CD4-positive, alpha-beta T cell treated with Interleukin-15 for 1 hour (primary cell): ENCODE results near the gene HES2.
"Not testable (repeated sequence)": the region's sequence is repeated elsewhere in the genome, so short reads cannot be mapped to it uniquely, and the experiment has no call there.

Source experiments
- DNase-seq: peaks from one replicate; pipeline ENCODE4 v3.0.0-alpha.2; 2020

Gene HES2

DNA sequence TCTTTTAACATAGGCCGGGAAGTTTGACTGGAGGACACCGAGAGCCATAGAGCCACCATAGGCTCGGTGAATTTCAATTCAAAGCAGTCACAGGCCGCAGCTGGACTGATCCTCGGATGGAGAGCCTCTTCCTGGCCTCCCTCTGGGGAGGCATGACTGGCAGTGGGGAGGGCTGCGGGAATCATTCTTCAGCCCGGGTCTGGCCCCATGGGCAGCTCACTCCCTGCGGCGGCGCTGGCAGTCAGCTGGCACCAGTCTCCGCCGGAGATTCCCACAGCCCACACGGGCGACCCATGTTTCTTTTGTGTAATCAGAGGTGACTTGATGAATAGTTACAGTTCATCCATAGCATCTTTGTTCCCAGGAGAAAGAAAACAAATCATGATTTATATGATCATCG is 15.4 kb upstream of the HES2 start:
- DNase-seq, result no peak

DNA sequence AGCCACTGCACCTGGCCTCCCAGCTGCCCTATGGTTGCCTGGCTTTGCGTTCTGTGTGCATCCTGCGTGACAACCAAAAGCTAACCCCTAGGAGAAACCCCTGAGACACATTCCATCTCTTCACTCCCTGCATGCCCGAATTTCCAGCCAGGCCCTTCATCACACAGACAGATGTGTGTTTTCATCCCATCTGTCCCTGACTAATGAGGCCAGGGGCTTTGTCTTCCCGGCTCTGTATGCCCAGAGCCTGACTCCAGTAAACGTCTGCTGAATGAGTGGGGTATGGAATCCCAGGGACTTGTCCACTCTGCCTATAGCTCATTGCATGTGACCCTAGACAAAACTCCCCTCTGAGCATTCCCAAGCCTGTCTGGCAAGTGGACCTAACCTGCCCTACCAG is 14.5 kb upstream of the HES2 start:
- no peak for DNase-seq

- DNase-seq, result not testable (repeated sequence)
Measured at GRCh38 chr1:6431645-6432579, 12.2 kb upstream of the HES2 start.

DNA sequence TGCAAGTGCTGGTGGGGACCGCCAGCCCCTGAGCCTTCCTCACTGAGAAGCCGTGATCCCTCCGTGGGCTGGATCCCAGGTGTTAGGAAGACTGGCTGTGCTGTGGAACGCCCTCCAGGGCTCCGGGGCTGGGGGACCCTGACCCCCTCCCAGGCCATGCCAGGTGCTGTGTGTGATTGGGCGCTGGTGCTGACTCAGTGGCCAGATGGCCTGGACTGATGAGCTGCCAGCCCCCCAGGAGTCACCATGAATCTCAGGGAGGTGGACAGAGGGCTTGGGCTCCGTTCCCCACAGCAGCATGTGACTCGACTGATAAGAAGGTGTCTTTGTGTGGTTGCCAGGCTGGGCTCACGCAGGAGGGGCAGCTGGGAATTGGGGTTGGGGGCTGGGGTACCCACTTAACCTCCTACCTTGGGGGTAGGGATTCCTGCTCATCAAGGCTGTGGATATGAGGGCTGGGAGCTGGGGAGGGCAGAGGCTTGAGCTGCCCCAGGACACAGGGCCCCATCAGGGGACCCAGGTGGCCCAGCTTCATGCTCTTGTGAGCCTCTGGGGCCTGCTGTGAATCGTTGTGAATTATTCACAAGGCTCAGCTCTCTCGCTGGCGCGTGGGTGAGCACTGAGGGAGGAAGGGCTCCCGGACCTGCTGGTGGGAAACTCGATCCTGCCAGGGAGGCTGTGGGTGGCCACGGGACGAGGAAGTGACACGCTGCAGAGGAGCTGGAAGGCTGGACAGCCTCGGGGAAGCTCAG is 10.1 kb upstream of the HES2 start:
- not testable (repeated sequence) for DNase-seq

- not testable (repeated sequence) for DNase-seq
Measured at GRCh38 chr1:6428453-6428852, 8.7 kb upstream of the HES2 start.

DNA sequence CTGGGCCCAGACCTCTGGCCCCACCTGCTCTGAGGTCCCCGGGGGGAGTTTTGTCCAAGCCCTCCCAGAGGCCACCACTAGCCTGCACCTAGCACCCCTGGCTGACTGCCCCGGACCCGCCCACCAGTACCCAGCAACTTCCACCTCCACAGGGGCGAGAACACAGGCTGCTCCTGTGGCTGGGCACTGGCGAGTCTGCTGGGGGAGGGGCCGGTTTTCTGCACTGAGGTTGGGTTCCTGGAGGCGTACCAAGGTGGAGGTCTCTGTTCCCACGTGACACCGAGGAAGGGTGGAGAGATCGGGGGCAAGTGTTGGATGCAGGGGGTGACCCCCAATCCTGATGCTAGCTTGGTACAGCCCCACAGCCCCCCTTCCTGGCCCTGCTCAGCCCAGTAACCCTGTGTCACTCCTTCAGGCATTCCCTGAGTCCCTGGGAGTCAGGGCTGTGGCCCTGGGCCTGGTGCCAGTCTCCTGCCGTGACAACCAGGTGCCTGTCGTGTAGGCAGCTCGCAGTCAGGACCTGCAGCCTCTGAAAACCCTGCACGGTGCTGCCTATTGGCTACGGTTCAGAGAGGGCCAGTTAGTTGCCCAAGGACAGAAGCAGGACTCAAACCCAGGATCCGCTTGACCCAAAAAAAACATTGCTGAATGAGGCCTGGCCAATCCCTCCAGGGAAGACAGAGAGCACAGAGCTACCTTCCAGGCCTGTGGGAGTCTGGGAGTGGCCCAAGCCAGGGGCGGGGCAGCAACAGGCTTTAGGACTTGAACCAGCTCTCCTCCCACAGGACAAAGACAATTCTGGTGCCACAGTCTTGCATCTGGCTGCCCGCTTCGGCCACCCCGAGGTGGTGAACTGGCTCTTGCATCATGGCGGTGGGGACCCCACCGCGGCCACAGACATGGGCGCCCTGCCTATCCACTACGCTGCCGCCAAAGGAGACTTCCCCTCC is 8.0 kb upstream of the HES2 start:
- no peak for DNase-seq

GRCh38 chr1:6426972-6427350 is 7.2 kb upstream of the HES2 start:
- DNase-seq, result no peak

DNA sequence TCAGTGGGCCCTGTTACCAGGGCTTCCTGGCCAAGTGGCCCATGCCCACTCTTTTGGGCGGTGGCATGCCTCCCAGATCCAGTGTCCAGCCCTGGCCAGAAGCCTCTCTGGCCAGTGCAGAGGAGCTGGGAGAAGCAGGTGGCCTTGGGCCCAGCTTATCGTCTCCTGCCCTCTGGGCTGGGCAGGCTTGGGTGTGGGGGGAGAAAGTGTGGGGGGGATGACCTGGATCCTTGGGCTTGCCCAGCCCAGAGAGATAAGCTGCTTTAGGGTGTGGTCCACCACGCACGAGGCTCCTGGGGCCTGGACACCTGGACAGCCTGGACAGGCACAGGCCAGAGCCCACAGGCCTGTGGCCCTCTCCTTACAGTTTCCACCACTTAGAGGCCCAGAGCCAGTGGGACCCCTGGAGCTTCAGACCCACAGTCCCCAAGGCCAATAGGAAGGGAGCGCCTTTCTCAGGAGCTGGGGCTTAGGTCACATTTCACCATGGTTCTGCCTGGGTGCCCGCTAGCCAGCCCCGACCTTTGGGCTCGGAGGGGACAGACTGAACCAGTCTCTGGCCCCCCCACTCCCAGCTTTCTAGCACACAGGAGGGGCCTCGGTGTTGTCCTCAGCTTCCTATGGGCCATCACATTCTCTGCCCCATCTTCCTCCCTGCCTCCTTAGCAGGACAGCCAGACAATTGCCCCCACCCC is 6.7 kb upstream of the HES2 start:
- no peak for DNase-seq

DNA sequence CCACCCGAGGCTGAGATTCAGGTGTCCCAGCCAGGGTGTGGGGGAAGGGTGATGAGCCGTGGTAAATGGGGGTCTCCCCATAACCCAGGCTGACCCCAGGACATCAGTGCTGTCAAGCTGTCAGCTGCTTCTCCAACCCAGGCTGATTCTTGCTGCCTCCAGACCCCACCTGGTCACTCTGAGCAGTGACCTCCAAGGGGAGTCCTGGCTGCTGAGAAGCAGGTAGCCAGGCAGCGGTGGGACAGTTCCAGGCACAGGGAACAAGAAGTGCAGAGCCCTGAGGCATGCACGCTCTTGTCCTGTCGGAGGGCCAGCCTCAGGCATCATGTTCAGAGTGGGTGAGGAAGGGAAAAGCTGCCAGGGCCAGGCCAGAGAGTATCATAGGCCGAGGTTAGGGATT is 5.9 kb upstream of the HES2 start:
- no peak for DNase-seq

GRCh38 chr1:6424619-6425593 is 5.2 kb upstream of the HES2 start, which contains the start of gene ESPN:
TSS of gene ESPN (plus strand) at chr1:6424776. CDS start at chr1:6424956, 180 bp downstream.
- DNase-seq, result no peak

DNA sequence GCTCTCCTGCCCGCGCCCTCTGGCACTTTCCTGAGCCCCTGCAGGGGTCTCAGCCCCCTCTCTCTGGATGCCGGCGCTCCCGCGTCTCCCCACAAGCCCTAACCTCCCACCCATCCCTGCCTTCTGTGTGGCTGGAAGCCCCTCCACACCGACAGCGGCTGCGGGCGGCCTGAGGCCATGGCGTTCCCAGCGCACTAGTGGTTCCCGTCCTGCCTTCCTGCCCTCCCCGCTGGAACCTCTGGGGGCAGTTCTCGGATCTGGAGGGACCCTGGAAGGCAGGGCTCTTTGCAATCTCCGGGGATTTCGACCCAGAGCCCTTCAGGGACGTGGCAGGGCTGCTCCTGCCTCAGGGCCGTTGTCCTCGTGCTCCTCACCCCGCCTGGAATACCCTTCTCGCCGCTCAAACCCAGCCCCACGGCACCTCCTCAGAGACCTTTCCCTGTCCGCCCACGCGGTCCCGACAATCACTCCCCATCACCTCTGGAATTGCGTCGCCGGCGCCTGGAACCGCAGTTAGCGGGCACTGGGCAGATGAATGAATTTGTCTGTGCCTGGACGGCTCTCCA is 4.4 kb upstream of the HES2 start:
- DNase-seq, result no peak

GRCh38 chr1:6423321-6423999 is 3.7 kb upstream of the HES2 start:
- DNase-seq, result peak; percentile 64

GRCh38 chr1:6421266-6421665 is 1.5 kb upstream of the HES2 start:
- DNase-seq, result no peak

- DNase-seq, result no peak
Measured at GRCh38 chr1:6420454-6421042, 829 bp upstream of the HES2 start.

DNA sequence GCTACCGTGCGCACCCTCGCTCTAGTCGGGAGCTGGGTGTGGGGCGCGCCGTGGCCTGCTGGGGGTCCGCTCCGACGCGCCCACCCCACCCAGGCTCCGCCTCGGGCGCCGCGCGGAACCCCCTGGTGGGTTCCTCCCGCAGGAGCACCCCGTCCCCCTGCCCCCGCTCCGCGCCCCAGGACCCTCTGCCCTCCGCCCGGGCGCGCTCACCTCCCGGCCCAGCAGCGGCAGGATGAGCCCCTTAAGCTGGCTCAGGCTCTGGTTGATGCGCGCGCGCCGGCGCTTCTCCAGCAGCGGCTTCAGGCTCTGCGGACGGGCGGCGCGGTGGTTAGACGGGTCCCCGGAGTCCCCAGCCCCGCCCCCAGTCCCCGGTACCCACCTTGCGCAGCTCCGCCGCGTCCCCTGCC is 319 bp downstream of the HES2 start:
- no peak for DNase-seq

DNA sequence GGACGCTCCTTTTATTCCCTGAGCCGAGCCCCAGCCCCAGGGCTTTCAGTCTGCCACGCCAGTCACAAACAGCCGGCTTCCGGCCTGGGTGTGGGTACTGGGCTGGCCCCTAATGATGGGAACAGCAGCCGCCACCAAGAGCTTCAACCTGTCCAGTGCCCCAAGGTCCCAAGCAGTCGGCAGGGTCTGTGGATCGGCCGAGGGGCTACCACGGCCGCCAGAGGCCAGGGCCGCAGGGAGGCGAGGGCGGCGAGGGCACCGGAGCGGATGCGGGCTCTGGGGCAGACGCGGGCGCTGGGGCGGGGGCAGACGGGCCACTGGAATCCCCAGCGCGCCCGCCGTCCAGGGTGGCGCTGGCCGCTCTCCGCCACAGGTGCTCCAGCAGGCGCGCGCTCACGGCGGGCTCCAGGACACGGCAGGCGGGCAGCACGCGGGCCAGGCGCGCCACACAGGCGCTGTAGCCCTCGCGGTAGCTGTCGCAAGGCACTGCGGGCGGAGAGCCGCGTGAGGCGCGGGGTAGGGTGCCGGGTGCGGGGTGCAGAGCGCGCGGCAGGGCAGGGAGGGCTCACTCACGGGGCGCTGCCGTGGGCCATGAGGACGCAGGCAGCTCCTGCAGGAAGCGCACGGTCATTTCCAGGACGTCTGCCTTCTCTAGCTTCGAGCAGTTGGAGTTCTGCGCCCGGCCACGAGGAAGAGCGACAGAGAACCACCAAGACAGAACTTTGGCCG is 887 bp downstream of the HES2 start:
- DNase-seq, result no peak

GRCh38 chr1:6417961-6418667 is 1.6 kb downstream of the HES2 start:
- DNase-seq, result no peak

- DNase-seq, result no peak
Measured at GRCh38 chr1:6416906-6417305, 2.8 kb downstream of the HES2 start.
